ENCODE data around the gene TBC1D22A. TPM values are rescaled to one million over a fixed set of nuclear protein-coding genes. Genes with fewer than 3 reads are reported as not detected.

The TBC1D22A gene
- total RNA-seq, 1 experiment from 2014 or later = 20.9 TPM

GRCh38 chr22:47066616-47066905 is 304.1 kb downstream of the TBC1D22A start:
- ChIA-PET CTCF (no interaction called here), POLR2A (interaction anchor here (0.6 kb wide), 1 partner anchor 31 kb away, joined by 3 read pairs; no protein-coding TSS in a partner anchor), RAD21 (ENCODE audit: low non-redundant PET in 1 of 2, low total read pairs in 2 of 2, uncharacterized antibody in 2 of 2, unreplicated experiment in 2 of 2) (no interaction called here)
- Histone ChIP-seq H3K4me2 (ENCODE audit: low read length) (no peak overlapping the region), H3K4me3 (replicated peaks in 1 of 2; ENCODE audit: low read depth in 1 of 2, low read length in 2 of 2) (no peak overlapping the region), H3K9me2 (ENCODE audit: insufficient read depth) (no peaks in the 10 kb centered on the region), H3K36me3 (ENCODE audit: control insufficient read depth in 1 of 2, insufficient read depth in 2 of 2, low read length in 2 of 2) (no peaks in the 10 kb centered on the region), H3K4me1 (ENCODE audit: control insufficient read depth in 1 of 2, insufficient read depth in 2 of 2, low read length in 2 of 2) (no peaks in the 10 kb centered on the region), H3K9ac (ENCODE audit: low read length) (no peak overlapping the region), H2AFZ (ENCODE audit: low read depth, low read length, poor library complexity, severe bottlenecking) (no peak overlapping the region), H4K20me1 (ENCODE audit: insufficient read depth) (no peaks in the 10 kb centered on the region), H3K79me2 (ENCODE audit: insufficient read depth, low read length) (no peaks in the 10 kb centered on the region), H3K27me3 (ENCODE audit: insufficient read depth, low read length) (no peaks in the 10 kb centered on the region), H3K27ac (ENCODE audit: low read depth, low read length) (no peak overlapping the region), H3K9me3 (ENCODE audit: control insufficient read depth in 1 of 2, insufficient read depth in 1 of 2, low read depth in 1 of 2, low read length in 2 of 2) (no peaks in the 10 kb centered on the region)
- BruUV-seq (replicated peaks) = no TSS peak
- DNase-seq (ENCODE audit: low read depth, low spot score) = no peak
- intact Hi-C loops (cut with micrococcal nuclease) = no loop called here
- TF ChIP-seq POLR2AphosphoS5 (IDR thresholded peaks at IDR 0.05; ENCODE audit: low read depth, low read length) (no peak), ZFX (IDR thresholded peaks at IDR 0.05) (no peak), SIN3A (IDR thresholded peaks at IDR 0.05; ENCODE audit: low read depth) (no peak), TCF7L2 (IDR thresholded peaks at IDR 0.05; ENCODE audit: borderline replicate concordance, extremely low read depth, insufficient read depth, insufficient read length) (no peak), SP1 (IDR thresholded peaks at IDR 0.05; ENCODE audit: low read depth) (no peak)
- no peak for ATAC-seq

GRCh38 chr22:47067321-47067890 is 305.0 kb downstream of the TBC1D22A start:
- ChIA-PET POLR2A (interaction anchor here (0.6 kb wide), 1 partner anchor 31 kb away, joined by 3 read pairs; no protein-coding TSS in a partner anchor), CTCF (no interaction called here), RAD21 (ENCODE audit: low non-redundant PET in 1 of 2, low total read pairs in 2 of 2, uncharacterized antibody in 2 of 2, unreplicated experiment in 2 of 2) (no interaction called here)
- no peak overlapping the region for H3K4me3 ChIP-seq (replicated peaks in 1 of 2; ENCODE audit: low read depth in 1 of 2, low read length in 2 of 2)
- no peak overlapping the region for H3K9ac ChIP-seq (ENCODE audit: low read length)
- no peaks in the 10 kb centered on the region for H3K27me3 ChIP-seq (ENCODE audit: insufficient read depth, low read length)
- no peaks in the 10 kb centered on the region for H3K9me2 ChIP-seq (ENCODE audit: insufficient read depth)
- intact Hi-C loops (cut with micrococcal nuclease) = no loop called here
- BruUV-seq (replicated peaks) = no TSS peak
- no peak overlapping the region for H3K27ac ChIP-seq (ENCODE audit: low read depth, low read length)
- ATAC-seq (no peak), DNase-seq (ENCODE audit: low read depth, low spot score) (no peak)
- no peak overlapping the region for H2AFZ ChIP-seq (ENCODE audit: low read depth, low read length, poor library complexity, severe bottlenecking)
- no peak for TF ChIP-seq TCF7L2 (IDR thresholded peaks at IDR 0.05; ENCODE audit: borderline replicate concordance, extremely low read depth, insufficient read depth, insufficient read length)
- no peak for TF ChIP-seq SRF (IDR thresholded peaks at IDR 0.05; ENCODE audit: low read depth)
- no peak for TF ChIP-seq SP1 (IDR thresholded peaks at IDR 0.05; ENCODE audit: low read depth)
- no peak for TF ChIP-seq ATF3 (IDR thresholded peaks at IDR 0.05)
- no peak for TF ChIP-seq ELF1 (IDR thresholded peaks at IDR 0.05; ENCODE audit: borderline replicate concordance, low read depth)
- no peak for TF ChIP-seq CTCF (IDR thresholded peaks at IDR 0.05 in 2 of 3, conservative IDR thresholded peaks at IDR 0.05 in 1 of 3; ENCODE audit: borderline replicate concordance in 1 of 3, insufficient read depth in 1 of 3, low read depth in 2 of 3, low read length in 2 of 3)
- no peak for TF ChIP-seq ZFX (IDR thresholded peaks at IDR 0.05)
- no peak for TF ChIP-seq EZH2 (IDR thresholded peaks at IDR 0.05)
- TF ChIP-seq POLR2AphosphoS5 (IDR thresholded peaks at IDR 0.05; ENCODE audit: low read depth, low read length) = no peak
- TF ChIP-seq REST (IDR thresholded peaks at IDR 0.05; ENCODE audit: low read depth) = no peak
- TF ChIP-seq JUND (IDR thresholded peaks at IDR 0.05) = no peak
- TF ChIP-seq EZH2phosphoT487 (IDR thresholded peaks at IDR 0.05; ENCODE audit: borderline replicate concordance) = no peak
- no peak for TF ChIP-seq SIN3A (IDR thresholded peaks at IDR 0.05; ENCODE audit: low read depth)
- no peak for TF ChIP-seq MAX (IDR thresholded peaks at IDR 0.05)
- no peaks in the 10 kb centered on the region for H3K9me3 ChIP-seq (ENCODE audit: control insufficient read depth in 1 of 2, insufficient read depth in 1 of 2, low read depth in 1 of 2, low read length in 2 of 2)
- no peaks in the 10 kb centered on the region for H3K79me2 ChIP-seq (ENCODE audit: insufficient read depth, low read length)
- H4K20me1 ChIP-seq (ENCODE audit: insufficient read depth) = no peaks in the 10 kb centered on the region
- no peaks in the 10 kb centered on the region for H3K4me1 ChIP-seq (ENCODE audit: control insufficient read depth in 1 of 2, insufficient read depth in 2 of 2, low read length in 2 of 2)
- H3K36me3 ChIP-seq (ENCODE audit: control insufficient read depth in 1 of 2, insufficient read depth in 2 of 2, low read length in 2 of 2) = no peaks in the 10 kb centered on the region
- no peak overlapping the region for H3K4me2 ChIP-seq (ENCODE audit: low read length)
